Uterus (tissue), 2 donors: ENCODE results near the gene MEPCE.

Experiments
- POLR2A ChIP-seq, 2 donors: fragments of 450-650 bp; IDR thresholded peaks; one replicate each; pipeline ENCODE4 v1.6.1; 2016; ENCODE audit warnings: antibody characterized with exemption in 2 of 2, mild to moderate bottlenecking in 1 of 2, moderate library complexity in 1 of 2
- TF ChIP-seq, protein P1 (sequence below), 4 experiments: fragments of 200-600 bp in 2 of 4; fragments of 450-650 bp in 2 of 4; sonication (generic) in 2 of 4; IDR thresholded peaks; one replicate each; pipeline ENCODE4 v1.5.1; 2016 to 2019; ENCODE audit warnings: antibody characterized with exemption in 4 of 4, mild to moderate bottlenecking in 2 of 4, moderate library complexity in 1 of 4

DNA sequence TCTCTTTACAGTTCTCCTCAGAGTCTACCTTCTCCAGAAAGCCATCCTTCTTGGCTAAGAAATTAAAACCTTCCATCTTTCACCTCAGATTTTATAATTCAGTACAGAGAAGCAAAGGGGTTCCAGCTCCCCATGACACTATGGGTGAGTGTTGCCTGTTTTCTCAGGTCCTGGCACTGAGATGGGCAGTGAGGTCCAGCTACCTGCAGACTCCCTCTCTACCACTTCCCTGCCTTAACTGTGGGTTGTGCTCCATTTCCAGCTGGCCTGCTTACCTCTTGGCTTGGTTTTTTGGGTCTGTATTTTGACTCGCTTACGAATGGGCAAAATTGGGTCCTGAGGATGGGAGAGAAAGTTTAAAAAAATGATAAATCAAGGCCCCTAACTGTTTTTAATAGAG, 27.4 kb upstream of the MEPCE start:
- TF ChIP-seq POLR2A (IDR thresholded peaks at IDR 0.05) = no peak
- TF ChIP-seq, protein P1, sequence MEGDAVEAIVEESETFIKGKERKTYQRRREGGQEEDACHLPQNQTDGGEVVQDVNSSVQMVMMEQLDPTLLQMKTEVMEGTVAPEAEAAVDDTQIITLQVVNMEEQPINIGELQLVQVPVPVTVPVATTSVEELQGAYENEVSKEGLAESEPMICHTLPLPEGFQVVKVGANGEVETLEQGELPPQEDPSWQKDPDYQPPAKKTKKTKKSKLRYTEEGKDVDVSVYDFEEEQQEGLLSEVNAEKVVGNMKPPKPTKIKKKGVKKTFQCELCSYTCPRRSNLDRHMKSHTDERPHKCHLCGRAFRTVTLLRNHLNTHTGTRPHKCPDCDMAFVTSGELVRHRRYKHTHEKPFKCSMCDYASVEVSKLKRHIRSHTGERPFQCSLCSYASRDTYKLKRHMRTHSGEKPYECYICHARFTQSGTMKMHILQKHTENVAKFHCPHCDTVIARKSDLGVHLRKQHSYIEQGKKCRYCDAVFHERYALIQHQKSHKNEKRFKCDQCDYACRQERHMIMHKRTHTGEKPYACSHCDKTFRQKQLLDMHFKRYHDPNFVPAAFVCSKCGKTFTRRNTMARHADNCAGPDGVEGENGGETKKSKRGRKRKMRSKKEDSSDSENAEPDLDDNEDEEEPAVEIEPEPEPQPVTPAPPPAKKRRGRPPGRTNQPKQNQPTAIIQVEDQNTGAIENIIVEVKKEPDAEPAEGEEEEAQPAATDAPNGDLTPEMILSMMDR (IDR thresholded peaks at IDR 0.05) = no peak
